Measurements from ENCODE around the gene AOAH. TPM values are rescaled to one million over a fixed set of nuclear protein-coding genes. Genes with fewer than 3 reads are reported as not detected.

The AOAH gene
- total and polyA plus RNA-seq, 2 experiments from 2014 or later = not detected

GRCh38 chr7:36671432-36671829 is 52.9 kb downstream of the AOAH start:
- Histone ChIP-seq H3K4me1 (ENCODE audit: insufficient read depth) (peaks cover 14% of the 10 kb centered on the region; the same call in 1 of the 2 replicates), H4K20me1 (ENCODE audit: insufficient read depth) (no peaks in the 10 kb centered on the region), H3K9ac (no peak overlapping the region), H3K4me3 (no peak overlapping the region), H3F3A (ENCODE audit: insufficient read depth) (no peaks in the 10 kb centered on the region), H3K27ac (no peak overlapping the region), H3K79me2 (ENCODE audit: insufficient read depth) (no peaks in the 10 kb centered on the region), H3K4me2 (ENCODE audit: unreplicated experiment) (no peak overlapping the region), H3K9me3 (ENCODE audit: low read depth) (no peaks in the 10 kb centered on the region), H3K36me3 (ENCODE audit: low read depth) (no peaks in the 10 kb centered on the region), H3K9me2 (ENCODE audit: insufficient read depth) (no peaks in the 10 kb centered on the region), H2AFZ (no peak overlapping the region), H3K27me3 (replicated peaks; ENCODE audit: insufficient read depth) (peaks cover 10% of the 10 kb centered on the region)
- in situ Hi-C loops (cut with MboI) = loop anchor here (10.0 kb wide), 1 partner anchor 187 kb away; no protein-coding TSS in a partner anchor
- no peak for TF ChIP-seq EZH2phosphoT487 (IDR thresholded peaks at IDR 0.05; ENCODE audit: insufficient read depth, low read depth)
- no peak for TF ChIP-seq EZH2 (IDR thresholded peaks at IDR 0.05; ENCODE audit: insufficient read depth, poor library complexity, severe bottlenecking)
- DNase-seq = no peak
- WGBS, 2 experiments (ENCODE audit: low coverage in 1 of 2, low lambda C conversion rate in 2 of 2, missing lambda C conversion rate in 2 of 2) = 54 to 56% methylated on average over 6 of the region's 6 CpGs

- H3K4me1 ChIP-seq (ENCODE audit: insufficient read depth) = peaks cover 15% of the 10 kb centered on the region; the same call in 1 of the 2 replicates
- no peaks in the 10 kb centered on the region for H3K36me3 ChIP-seq (ENCODE audit: low read depth)
- H3K4me3 ChIP-seq = no peak overlapping the region
- TF ChIP-seq EZH2phosphoT487 (IDR thresholded peaks at IDR 0.05; ENCODE audit: insufficient read depth, low read depth) (no peak), EZH2 (IDR thresholded peaks at IDR 0.05; ENCODE audit: insufficient read depth, poor library complexity, severe bottlenecking) (no peak)
- no peaks in the 10 kb centered on the region for H3K9me3 ChIP-seq (ENCODE audit: low read depth)
- no peaks in the 10 kb centered on the region for H4K20me1 ChIP-seq (ENCODE audit: insufficient read depth)
- H3F3A ChIP-seq (ENCODE audit: insufficient read depth) = no peaks in the 10 kb centered on the region
- no peak overlapping the region for H3K27ac ChIP-seq
- DNase-seq = peak; percentile 69
- no peak overlapping the region for H3K4me2 ChIP-seq (ENCODE audit: unreplicated experiment)
- no peak overlapping the region for H2AFZ ChIP-seq
- H3K9ac ChIP-seq = no peak overlapping the region
- 73 to 75% methylated on average over 17 of the region's 17 CpGs for WGBS, 2 experiments (ENCODE audit: low coverage in 1 of 2, low lambda C conversion rate in 2 of 2, missing lambda C conversion rate in 2 of 2)
- H3K79me2 ChIP-seq (ENCODE audit: insufficient read depth) = no peaks in the 10 kb centered on the region
- H3K27me3 ChIP-seq (replicated peaks; ENCODE audit: insufficient read depth) = peaks cover 5% of the 10 kb centered on the region
- H3K9me2 ChIP-seq (ENCODE audit: insufficient read depth) = no peaks in the 10 kb centered on the region
- in situ Hi-C loops (cut with MboI) = loop anchor here (10.0 kb wide), 1 partner anchor 186 kb away; no protein-coding TSS in a partner anchor
Observed at GRCh38 chr7:36670585-36671431, 53.5 kb downstream of the AOAH start.

- Histone ChIP-seq H3K79me2 (ENCODE audit: insufficient read depth) (no peaks in the 10 kb centered on the region), H3F3A (ENCODE audit: insufficient read depth) (no peaks in the 10 kb centered on the region), H3K4me3 (no peak overlapping the region), H3K27me3 (replicated peaks; ENCODE audit: insufficient read depth) (no peaks in the 10 kb centered on the region; the same call in 1 of the 2 replicates), H3K9me2 (ENCODE audit: insufficient read depth) (no peaks in the 10 kb centered on the region), H3K4me2 (ENCODE audit: unreplicated experiment) (no peak overlapping the region), H2AFZ (no peak overlapping the region), H3K9ac (no peak overlapping the region), H4K20me1 (ENCODE audit: insufficient read depth) (no peaks in the 10 kb centered on the region), H3K36me3 (ENCODE audit: low read depth) (no peaks in the 10 kb centered on the region), H3K4me1 (ENCODE audit: insufficient read depth) (peaks cover 15% of the 10 kb centered on the region; the same call in 1 of the 2 replicates), H3K27ac (no peak overlapping the region), H3K9me3 (ENCODE audit: low read depth) (no peaks in the 10 kb centered on the region)
- DNase-seq = no peak
- no peak for TF ChIP-seq EZH2 (IDR thresholded peaks at IDR 0.05; ENCODE audit: insufficient read depth, poor library complexity, severe bottlenecking)
- TF ChIP-seq EZH2phosphoT487 (IDR thresholded peaks at IDR 0.05; ENCODE audit: insufficient read depth, low read depth) = no peak
- 63 to 70% methylated on average over 3 of the region's 3 CpGs for WGBS, 2 experiments (ENCODE audit: low coverage in 1 of 2, low lambda C conversion rate in 2 of 2, missing lambda C conversion rate in 2 of 2)
- in situ Hi-C loops (cut with MboI) = no loop called here
Observed at GRCh38 chr7:36668750-36669149, 55.5 kb downstream of the AOAH start.

- Histone ChIP-seq H3K9me2 (ENCODE audit: insufficient read depth) (no peaks in the 10 kb centered on the region), H3K27ac (no peak overlapping the region), H4K20me1 (ENCODE audit: insufficient read depth) (no peaks in the 10 kb centered on the region), H3K4me2 (ENCODE audit: unreplicated experiment) (peak overlapping the region; percentile 2), H3K79me2 (ENCODE audit: insufficient read depth) (no peaks in the 10 kb centered on the region), H3F3A (ENCODE audit: insufficient read depth) (no peaks in the 10 kb centered on the region), H3K9me3 (ENCODE audit: low read depth) (no peaks in the 10 kb centered on the region), H3K27me3 (replicated peaks; ENCODE audit: insufficient read depth) (no peaks in the 10 kb centered on the region; the same call in 1 of the 2 replicates), H3K4me1 (ENCODE audit: insufficient read depth) (peaks cover 15% of the 10 kb centered on the region; the same call in 1 of the 2 replicates), H3K4me3 (no peak overlapping the region), H2AFZ (no peak overlapping the region), H3K36me3 (ENCODE audit: low read depth) (no peaks in the 10 kb centered on the region), H3K9ac (no peak overlapping the region)
- peak; percentile 49 for DNase-seq
- TF ChIP-seq EZH2 (IDR thresholded peaks at IDR 0.05; ENCODE audit: insufficient read depth, poor library complexity, severe bottlenecking) (no peak), EZH2phosphoT487 (IDR thresholded peaks at IDR 0.05; ENCODE audit: insufficient read depth, low read depth) (no peak)
- in situ Hi-C loops (cut with MboI) = no loop called here
- WGBS, 2 experiments (ENCODE audit: low coverage in 1 of 2, low lambda C conversion rate in 2 of 2, missing lambda C conversion rate in 2 of 2) = 52 to 58% methylated on average over 3 of the region's 3 CpGs
Observed at GRCh38 chr7:36668080-36668479, 56.2 kb downstream of the AOAH start.

All from GM23248 (cell line).